ENCODE data around the gene CAMTA1.

CAMTA1 gene

GRCh38 chr1:7531562-7532340, 746.5 kb downstream of the CAMTA1 start:
- DNase-seq (ENCODE audit: low read depth in 3 of 3) = no peak

- no peak for DNase-seq (ENCODE audit: low read depth in 3 of 3)
Measured at GRCh38 chr1:7533006-7533405, 747.8 kb downstream of the CAMTA1 start.

DNA sequence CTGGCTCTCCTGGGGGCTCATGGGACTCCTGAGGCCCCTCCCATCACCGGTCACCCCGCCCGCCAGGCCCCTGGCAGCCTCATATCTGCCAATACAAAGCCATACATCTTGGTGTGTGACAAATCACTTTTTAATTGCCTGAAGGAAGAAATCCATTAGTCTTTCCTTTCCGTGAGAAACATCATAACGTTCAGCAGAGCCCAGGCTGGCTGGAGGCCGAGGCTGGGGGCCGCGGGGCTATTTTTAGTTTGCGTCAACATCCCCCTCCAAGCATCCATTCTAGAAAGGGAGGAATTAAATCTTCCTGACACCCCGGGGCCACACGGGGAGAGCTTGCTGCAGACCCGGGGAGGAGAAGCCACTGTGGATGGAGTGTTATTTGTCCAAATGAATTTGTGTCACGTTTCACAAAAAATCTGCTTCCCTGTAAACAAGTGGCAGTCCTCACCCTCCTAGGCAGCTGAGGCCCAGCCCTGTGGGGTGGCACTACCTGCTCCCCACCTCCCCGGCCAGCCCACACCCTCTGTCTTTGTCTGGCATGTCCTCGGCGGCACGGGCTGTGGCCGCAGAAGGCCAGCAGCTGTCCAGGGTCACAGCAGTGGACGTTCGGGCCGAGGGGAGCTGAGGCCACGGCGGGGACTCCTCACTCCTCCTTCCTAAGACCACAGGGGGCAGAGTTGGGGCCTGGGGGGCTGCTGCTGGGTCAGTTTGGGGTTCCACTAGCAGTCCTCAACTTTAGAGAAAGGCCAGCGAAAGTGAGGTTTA, 749.0 kb downstream of the CAMTA1 start:
- DNase-seq (ENCODE audit: low read depth in 3 of 3) = no peak

DNA sequence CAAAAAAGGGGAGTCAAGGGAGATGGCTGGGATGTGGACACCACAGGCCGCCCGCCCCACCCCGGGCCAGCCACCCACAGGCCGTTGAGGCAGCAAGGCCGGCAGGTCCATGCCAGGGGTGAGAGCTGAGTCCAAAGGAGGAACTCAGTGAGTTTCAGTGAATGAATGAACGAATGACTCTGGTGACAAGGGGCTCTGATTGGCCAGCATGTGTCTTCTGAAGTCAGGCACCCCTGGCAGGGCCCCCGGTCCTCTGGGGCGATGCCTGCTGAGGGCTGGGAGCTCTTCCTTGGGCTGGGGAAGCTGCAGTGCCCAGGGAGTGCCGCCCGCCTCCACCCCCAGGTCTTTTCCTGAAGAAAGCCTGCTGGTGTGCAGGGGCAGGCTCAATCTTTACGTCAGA, 749.8 kb downstream of the CAMTA1 start:
- no peak for DNase-seq (ENCODE audit: low read depth in 3 of 3)

DNA sequence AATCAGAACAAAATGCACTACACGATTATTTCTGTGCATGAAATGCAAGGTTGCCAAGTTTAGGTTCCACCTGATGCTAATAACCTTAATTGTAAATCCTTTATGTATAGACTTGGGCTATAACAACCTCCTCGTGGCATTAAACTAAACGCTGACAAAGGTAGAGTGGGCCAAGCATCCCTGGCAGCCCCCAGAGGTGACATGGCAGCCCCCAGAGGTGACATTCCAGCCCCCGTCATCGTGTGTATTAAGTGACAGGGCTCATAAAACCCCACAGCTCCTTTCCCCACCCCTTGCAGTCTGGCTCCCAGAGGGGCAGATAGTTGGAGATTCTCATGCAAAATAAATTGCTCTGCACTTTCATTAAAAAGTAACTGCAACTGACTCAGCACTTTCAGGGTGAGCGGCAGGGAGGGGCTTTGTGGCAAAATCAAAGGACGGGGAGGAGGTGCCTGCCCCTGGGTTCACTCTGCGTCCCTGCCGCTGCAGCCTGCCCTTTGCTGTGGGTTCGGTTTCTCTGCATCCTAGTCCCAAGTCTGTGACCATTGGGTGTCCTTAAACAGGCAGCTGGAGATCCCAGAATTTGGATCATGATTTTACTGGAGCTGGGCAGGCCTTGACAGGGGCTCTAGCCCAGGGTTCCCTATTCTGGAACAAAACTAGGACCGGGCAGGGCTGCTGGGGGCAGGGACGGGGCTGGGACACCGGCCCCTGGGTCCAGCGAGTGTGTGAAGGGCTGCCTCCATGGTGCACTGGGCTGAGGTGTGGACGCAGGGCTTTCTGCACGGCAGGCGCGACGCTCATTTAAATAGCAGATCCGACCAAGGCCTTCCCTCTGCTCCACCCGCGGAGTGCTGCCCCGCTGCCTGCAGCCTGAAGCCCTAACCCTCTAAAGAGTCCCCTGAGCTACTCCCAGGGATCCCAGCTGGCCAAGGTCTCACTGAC, 751.0 kb downstream of the CAMTA1 start:
- DNase-seq (ENCODE audit: low read depth in 3 of 3) = no peak

- no peak for DNase-seq (ENCODE audit: low read depth in 3 of 3)
Measured at GRCh38 chr1:7536891-7537591, 751.8 kb downstream of the CAMTA1 start.

DNA sequence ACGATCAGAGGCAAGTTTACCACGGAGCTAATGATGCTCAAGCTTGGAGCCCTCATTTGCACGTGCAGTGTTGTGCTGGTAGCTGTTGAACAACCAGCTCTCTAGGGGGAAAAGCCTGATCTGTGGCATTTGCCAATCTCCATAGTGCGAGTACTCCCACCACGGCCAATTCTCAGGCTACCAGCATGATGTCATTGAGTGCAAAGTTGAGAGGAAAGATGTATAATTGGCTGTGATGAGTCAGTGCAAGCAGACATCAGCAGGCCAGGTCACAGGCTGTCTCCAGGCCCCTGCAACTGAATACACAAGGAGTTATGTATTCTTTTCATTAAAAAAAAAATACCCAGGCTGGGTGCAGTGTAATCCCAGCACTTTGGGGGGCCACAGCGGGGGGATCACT, 752.8 kb downstream of the CAMTA1 start:
- DNase-seq (ENCODE audit: low read depth in 3 of 3) = no peak

GRCh38 chr1:7538849-7539768, 753.9 kb downstream of the CAMTA1 start:
- DNase-seq (ENCODE audit: low read depth in 3 of 3) = no peak

DNA sequence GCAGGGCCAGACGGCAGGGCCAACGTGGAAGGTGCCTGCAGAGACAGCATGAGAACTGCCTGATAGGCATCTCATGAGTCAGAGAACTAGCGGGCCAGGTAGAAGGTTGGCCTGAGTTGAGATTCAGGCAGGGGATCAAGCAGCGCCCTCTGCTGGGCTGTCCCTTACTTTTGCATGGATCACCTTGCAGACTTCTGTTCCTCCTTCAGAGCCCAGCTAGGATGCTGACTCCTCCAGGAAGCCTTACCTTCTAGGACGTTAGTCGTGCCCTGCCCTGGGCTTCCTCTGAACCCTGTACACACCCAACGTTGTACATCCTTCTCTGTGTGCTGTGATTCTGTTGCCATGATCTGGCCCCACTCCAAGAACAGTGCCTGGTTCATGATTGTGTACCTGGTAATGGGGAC, 754.5 kb downstream of the CAMTA1 start:
- no peak for DNase-seq (ENCODE audit: low read depth in 3 of 3)

- no peak for DNase-seq (ENCODE audit: low read depth in 3 of 3)
Measured at GRCh38 chr1:7540816-7541215, 755.6 kb downstream of the CAMTA1 start.

DNA sequence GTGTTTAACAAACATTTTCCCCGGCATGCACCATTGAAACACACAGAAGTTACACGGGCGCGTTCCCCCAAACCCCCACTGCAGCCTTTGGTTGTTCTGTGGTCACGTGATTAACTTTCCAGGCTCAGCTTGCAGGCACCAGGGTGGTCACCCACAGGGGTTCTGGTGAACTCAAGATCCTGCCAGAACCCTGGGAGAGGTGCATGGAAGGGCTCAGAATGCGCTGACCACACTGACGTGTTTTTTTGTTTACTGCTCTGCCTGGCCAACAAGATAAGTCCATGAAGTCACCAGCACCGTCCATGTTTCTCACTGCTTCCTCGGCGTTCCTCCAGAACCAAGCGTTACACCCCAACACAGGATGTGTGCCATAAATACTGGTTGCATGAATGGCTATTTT, 756.4 kb downstream of the CAMTA1 start:
- DNase-seq (ENCODE audit: low read depth in 3 of 3) = no peak

DNA sequence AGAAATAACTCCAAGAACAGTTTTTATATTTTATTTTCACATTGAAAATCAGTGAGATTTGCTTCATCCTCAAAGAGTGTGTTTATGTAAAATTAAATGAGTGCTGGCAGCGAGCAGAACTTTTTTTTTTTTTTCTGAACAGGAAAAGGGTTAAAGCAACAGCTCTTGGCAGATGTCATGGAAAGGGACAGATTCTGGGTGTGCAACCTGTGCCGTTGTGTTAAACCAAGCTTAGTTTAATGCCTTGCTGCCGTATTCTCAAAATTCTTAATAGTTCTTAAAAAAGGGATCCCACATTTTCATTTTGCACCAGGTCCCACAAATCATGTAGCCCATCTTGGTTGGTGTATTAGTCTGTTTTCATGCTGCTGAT, 758.5 kb downstream of the CAMTA1 start:
- no peak for DNase-seq (ENCODE audit: low read depth in 3 of 3)

DNA sequence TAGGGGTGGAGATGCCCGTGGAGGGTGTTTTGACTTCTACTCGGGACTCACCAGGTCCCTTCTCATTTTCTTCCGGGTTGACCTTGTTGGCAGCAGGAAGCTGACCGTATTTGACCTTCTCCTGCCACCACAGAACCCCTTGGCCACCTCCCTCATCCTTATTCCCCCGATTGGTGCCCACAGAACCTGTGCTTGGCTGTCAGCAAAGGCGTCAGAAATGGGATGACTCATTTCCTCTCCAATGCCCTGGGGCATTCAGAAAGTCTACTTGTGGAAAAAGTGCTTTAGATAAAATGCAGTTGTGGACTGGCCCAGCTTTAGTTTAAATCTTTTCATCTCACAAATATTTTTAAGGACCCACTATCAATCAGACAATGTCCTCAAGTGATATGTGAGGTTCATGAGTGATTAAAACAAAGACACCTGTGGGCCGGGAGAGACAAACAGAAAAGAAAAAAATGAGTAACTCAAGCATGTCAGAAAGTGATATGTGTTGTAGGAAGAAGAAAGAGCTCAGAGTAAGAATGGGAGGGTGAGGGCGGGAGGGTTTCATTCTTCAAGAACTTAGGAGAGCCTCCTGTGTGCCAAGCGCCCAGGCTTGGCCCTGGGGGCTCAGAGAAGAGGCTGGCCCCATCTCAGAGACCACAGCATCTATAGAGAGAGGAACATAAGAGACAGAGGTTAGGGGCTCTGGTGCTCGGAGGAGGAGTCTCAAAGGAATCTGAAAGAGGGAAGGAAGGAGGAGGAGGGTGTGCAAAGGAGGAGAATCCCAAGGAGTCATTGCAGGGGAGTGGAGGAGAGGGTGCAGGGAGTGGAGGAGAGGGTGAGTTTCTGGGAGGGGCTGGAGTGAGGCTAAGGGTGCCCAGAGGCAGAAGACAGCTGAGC, 764.3 kb downstream of the CAMTA1 start:
- DNase-seq (ENCODE audit: low read depth in 3 of 3) = no peak

- no peak for DNase-seq (ENCODE audit: low read depth in 3 of 3)
Measured at GRCh38 chr1:7550261-7550865, 765.1 kb downstream of the CAMTA1 start.

DNA sequence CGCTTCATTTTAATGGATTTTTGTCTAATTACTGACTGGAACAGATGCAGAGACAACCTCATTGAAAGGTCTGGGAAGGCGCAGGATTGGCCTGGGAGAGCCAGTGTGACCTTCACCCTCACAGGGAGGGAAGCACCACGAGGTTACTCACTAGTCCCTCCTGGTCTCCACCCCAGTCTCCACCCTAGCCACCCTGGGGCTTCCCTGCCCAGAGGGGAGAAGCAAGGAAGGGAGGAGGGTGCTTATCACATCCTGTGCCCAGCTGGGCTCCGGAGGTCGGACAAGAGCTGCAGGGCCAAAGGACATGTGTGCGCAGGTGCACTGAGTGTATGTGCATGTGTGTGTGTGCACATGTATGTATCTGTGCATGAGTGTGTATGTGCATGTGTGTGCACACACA, 765.7 kb downstream of the CAMTA1 start:
- DNase-seq (ENCODE audit: low read depth in 3 of 3) = no peak

DNA sequence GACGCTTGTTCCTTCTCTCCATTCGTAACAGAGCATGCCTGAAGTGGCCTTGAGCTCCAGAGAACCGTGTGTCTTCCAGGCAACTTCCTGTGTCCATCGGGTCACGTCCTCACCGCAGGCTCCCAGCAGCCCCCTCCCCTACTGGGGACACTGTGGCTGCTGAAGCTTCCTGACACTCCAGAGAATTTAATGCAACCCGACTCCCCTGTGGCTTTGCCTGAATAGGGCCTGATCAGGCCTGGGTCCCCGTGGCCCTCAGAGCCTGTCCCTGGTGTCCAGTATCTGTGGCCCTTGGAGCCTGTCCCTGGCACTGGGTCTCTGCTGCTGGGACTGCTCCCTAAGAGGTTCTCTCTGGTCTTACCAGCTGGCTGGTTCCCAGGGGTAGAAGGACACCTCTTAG, 766.2 kb downstream of the CAMTA1 start:
- DNase-seq (ENCODE audit: low read depth in 3 of 3) = no peak

- DNase-seq (ENCODE audit: low read depth in 3 of 3) = no peak
Measured at GRCh38 chr1:7552402-7552801, 767.1 kb downstream of the CAMTA1 start.

DNA sequence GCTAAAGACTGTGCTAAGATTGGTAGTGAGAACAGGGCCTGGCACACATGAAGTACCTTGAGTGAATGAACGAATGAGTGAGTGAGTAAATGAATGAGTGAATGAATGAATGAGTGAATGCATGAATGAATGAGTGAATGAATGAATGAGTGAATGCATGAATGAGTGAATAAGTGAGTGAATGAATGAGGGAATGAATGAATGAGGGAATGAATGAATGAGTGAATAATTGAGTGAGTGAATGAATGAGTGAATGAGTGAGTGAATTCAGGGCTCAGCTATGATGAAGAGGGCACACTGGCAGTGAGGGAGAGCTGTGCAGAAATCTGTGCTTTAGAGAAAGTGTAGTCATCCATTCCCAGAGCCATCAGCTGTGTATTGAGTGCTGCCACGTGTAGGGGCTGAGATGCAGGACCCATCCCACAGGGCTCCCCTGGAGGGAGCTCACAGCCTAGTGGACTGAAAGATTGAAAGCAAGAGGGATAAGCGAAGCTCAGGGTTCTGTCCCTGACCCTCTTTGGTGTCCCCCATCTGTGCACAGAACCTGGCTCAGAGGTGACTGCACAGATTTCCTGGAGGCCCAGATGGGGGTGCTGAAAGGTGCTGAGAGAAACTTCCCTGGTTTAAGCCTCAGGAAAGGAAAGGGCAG, 767.9 kb downstream of the CAMTA1 start:
- no peak for DNase-seq (ENCODE audit: low read depth in 3 of 3)

Measured in stimulated activated CD4-positive, alpha-beta T cell treated with anti-CD3 and anti-CD28 coated beads, TNF-alpha, amount 100 ng/mL, for 4 hours (primary cell).